Non-pigmented ciliary epithelial cell (primary cell): ENCODE data around the gene SERPINB6.
"Not testable (repeated sequence)": the region's sequence is repeated elsewhere in the genome, so short reads cannot be mapped to it uniquely, and the experiment has no call there.

ENCODE experiments used
- DNase-seq: peaks from one replicate; pipeline ENCODE4 v3.0.0-alpha.2; 2010; ENCODE audit warnings: low read depth

The SERPINB6 gene

DNA sequence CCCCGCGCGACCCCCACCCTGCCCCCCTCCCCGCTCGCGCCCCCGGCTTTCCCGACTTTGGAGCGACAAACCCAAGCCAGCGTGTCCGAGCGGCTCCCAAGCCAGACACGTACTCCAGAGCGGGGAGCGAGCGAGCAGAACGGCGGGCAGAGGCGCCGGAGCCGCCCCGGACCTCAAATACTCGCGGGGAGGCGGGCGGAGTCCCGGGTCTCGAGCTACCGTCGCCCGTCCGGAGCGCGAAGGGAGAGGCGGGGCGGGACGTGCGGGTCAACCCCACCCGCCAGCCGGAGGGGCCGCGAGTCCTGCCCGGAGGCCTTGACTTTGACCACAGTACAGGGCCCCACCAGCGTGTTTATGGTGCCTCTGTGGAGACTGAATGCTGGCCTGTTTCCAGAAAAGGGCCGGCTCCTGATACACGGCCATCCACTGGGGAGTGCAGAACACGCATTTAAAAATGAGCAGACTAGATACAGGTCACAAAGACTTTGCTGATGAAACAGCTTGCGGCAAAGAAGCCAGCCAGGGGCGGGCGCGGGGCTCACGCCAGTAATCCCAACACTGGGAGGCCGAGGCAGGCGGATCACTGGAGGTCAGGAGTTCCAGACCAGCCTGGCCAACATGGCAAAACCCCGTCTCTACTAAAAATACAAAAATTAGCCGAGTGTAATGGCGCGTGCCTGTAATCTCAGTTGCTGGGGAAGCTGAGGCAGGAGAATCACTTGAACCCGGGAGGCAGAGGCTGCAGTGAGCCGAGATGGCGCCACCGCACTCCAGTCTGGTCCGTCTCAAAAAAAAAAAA is at the start of gene SERPINB6:
Gene SERPINB6 (minus strand): TSS at position 148 of the 799 bp plus-strand sequence. CDS start 12,235 bp downstream, outside the sequence.
- DNase-seq: no peak

GRCh38 chr6:3019749-3020320 is 48.5 kb upstream of the SERPINB6 start:
- no peak for DNase-seq

GRCh38 chr6:3019065-3019464 is 47.7 kb upstream of the SERPINB6 start:
- no peak for DNase-seq

- DNase-seq: no peak
Observed at GRCh38 chr6:3017304-3017703, 45.9 kb upstream of the SERPINB6 start.

GRCh38 chr6:3016473-3017280 is 45.3 kb upstream of the SERPINB6 start:
- no peak for DNase-seq

- DNase-seq: no peak
Observed at GRCh38 chr6:3015144-3015543, 43.8 kb upstream of the SERPINB6 start.

GRCh38 chr6:3014675-3015066 is 43.3 kb upstream of the SERPINB6 start:
- DNase-seq: no peak

DNA sequence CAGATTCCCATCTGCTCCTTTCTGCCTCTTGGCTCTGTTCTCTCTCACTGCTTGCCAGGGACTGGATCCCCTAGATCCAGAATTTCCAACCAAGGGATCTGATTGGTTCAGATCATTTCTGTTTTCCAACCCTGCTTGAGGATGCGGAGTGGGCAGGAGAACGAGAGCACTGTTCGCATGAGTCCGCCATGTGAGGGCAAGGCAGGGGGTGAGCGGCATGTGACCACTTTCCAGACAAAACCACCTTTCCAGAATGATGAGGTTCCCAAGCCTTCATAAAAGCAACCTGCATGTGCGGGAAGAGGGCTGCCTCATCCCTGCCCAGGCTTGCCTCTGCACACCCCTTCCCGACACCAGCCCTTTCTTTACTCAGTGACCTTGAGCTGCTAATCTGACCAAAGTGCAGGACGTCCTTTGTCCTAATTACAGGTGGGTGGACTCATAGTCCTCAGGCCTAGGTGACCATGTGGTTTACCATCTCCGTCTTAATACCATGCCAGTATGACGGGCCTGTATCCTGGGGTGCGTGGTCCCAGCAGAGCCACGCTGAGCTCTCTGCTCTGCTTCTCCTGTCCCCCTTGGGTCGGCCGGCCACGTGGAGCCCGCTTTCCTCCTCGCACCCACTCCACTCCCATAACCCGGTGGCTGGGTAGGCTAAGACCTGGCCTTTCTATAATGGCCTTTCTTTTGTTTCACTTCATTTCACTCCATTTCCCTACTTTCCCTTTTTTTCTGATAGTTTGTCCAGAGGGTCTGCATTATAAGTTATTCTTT is 42.7 kb upstream of the SERPINB6 start:
- DNase-seq: no peak

DNA sequence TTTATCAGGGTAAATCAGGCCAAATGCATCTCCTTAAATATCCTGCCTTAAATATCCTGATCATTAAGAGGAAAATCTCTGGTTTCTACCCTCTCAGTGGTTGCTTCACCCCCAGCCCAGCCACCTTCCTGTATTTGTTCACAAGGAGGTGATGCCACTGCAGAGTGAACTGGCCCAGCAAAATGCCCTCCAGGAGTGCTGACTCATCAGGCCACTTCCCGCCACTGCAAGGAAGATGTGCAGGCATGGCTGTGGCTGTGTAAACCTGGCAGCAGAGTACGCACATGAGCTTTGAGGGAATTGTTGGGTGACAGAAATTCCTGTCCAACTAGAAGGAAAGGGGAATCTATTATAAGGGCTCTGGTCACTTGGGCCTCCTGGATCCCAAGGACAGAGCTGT is 42.1 kb upstream of the SERPINB6 start:
- no peak for DNase-seq

GRCh38 chr6:3011592-3011991 is 40.2 kb upstream of the SERPINB6 start:
- no peak for DNase-seq

GRCh38 chr6:3011158-3011557 is 39.8 kb upstream of the SERPINB6 start:
- DNase-seq: no peak

GRCh38 chr6:3009930-3010329 is 38.6 kb upstream of the SERPINB6 start:
- no peak for DNase-seq

DNA sequence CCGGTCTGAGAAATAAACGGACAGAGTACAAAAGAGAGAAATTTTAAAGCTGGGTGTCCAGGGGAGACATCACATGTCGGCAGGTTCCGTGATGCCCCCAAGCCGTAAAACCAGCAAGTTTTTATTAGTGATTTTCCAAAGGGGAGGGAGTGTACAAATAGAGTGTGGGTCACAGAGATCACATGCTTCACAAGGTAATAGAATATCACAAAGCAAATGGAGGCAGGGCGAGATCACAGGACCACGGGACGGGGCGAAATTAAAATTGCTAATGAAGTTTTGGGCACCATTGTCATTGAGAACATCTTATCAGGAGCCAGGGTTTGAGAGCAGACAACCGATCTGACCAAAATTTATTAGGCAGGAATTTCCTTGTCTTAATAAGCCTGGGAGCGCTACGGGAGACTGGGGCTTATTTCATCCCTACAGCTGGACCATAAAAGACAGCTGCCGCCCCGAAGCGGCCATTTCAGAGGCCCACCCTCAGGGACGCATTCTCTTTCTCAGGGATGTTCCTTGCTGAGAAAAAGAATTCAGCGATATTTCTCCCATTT is 37.4 kb upstream of the SERPINB6 start:
- not testable (repeated sequence) for DNase-seq

DNA sequence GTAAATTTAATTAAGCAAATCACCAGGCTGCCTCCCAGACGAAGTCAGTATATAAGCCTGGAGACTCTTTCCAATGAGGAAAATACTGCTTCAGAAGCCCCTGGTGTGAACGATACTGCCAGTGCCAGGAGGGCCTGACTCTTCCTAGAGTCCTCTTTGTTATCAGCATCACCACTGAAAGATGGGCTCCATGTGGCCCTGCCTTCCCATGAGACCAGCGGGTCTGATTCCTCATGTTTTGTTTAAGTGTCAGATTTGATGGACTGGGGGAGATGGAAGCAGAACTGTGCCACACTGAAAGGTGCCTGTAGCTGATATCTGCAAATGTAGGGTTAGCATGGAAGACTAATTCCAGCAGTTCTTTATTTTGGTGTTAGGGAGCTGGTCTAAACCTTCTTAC is 36.2 kb upstream of the SERPINB6 start:
- DNase-seq: no peak

- DNase-seq: no peak
Observed at GRCh38 chr6:3006476-3006875, 35.1 kb upstream of the SERPINB6 start.

DNA sequence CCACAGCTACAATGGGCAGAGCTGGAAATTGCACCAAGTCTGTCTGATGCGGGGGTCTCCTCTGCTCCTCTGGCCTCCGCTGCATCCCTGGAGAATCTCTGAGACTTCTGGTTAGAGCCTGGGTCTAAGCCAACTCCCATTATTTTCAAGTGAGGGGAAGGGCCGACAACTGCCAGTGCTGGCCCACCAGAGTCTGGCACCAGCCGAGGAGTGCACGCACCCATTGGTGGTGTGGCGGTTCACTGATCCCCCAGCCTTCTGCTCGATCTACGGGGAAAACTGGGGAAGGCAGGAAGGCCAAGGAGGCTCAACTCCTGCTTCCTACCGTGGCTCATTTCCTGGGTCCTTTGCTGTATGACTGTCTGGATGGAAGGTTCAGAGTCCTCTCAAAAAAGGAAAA is 34.5 kb upstream of the SERPINB6 start:
- no peak for DNase-seq

DNA sequence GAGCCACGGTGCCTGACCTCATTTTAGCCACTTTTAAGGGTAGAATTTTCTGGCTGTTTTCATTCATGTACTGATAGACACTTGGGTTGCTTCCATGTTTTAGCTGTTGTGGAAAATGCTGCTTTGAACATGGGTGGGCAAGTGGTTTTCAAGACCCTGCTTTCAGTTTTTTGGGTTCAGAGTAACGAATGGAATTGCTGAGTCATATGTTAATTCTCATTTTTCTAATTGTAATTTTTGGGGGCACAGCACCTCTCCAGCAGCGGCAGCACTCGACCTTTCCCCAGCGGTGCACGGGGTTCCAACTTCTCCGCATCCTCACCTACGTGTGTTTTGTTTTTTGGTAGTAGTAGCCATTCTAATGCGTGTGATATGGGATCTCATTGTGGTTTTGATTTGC is 33.7 kb upstream of the SERPINB6 start:
- DNase-seq: no peak

GRCh38 chr6:3003226-3003625 is 31.9 kb upstream of the SERPINB6 start:
- not testable (repeated sequence) for DNase-seq

DNA sequence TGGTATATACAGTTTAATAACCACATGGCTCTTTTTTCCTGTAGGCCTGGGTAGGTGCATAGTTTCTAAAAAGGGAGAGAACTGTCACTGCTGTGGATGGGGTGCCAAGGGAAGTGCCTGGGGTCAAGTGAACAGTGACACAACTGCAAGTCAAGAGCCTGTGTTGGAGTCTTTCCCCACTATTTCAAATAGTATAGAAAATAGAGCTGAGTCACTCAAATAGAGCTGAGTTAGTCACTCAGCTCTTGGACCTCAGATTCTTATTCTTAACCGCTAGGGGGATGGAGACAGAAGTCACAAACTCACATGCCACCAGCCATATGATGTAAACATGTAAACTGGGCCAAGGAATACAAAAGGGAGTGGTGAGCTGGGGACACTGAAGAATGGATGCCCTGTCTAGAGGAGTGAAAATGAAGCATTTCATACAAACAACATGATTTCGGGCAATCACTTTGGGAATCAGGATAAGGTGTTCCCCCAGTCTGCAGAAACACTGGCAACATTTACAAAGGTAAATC is 30.5 kb upstream of the SERPINB6 start:
- no peak for DNase-seq

DNA sequence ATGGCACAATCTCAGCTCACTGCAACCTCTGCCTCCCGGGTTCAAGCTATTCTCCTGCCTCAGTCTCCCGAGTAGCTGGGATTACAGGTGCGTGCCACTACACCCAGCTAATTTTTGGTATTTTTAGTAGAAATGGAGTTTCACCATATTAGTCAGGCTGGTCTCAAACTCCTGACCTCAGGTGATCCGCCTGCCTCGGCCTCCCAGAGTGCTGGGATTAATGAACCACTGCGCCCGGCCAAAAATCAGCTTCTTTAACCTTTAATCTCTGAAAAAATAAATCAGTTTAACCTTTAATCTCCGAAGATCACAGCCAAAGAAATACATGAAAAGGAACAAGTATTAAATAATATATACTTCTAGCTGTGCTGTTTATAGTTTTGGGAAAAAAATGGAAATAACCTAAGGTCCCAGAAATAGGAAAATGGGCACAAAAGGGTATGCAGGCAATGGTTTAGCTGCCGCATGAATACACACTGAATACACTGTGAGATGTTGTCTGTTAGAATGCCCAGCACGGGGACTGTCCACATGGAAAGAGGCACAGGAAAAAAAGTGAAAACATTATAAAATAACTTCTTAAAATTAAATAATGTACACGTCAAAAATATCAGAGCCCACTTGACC is 29.9 kb upstream of the SERPINB6 start:
- no peak for DNase-seq
